Measurements from ENCODE around the gene GAK. TPM values are rescaled to one million over a fixed set of nuclear protein-coding genes. Genes with fewer than 3 reads are reported as not detected.

GAK gene
- total RNA-seq, 1 donor from 2014 or later = 27.6 TPM

DNA sequence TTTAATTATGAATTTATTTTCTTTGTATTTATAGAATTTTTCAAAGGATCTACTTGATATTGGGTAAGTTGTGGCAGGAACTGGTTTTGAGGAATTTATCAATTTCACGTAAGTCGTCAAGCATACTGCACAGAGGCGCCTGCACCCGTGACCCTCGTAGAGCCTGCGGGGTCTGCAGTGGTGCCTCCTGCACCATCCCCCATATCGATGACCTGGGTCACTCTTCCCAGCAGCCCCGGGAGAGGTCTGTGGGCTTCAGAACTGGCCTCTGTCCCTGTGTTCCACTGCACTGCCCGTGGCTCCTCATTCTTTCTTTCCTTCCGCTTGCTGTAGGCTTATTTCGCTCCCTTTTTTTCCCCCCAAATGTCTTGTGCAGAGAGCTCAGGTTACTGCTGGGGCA lies 74.7 kb downstream of the GAK start:
- no peak overlapping the region for H3K4me3 ChIP-seq
- no peaks in the 10 kb centered on the region for H3K79me2 ChIP-seq (ENCODE audit: low read depth)
- Mint-ChIP-seq H3K4me1 (no peaks in the 10 kb centered on the region), H3K27me3 (ENCODE audit: insufficient read depth, low read depth) (peaks cover 2% of the 10 kb centered on the region), H3K9me3 (no peaks in the 10 kb centered on the region), H3K4me3 (no peak overlapping the region), H3K36me3 (peaks cover 36% of the 10 kb centered on the region), H3K27ac (no peak overlapping the region)
- H2AFZ ChIP-seq (replicated peaks) = no peak overlapping the region
- no peak overlapping the region for H3K27ac ChIP-seq
- TF ChIP-seq EZH2 (IDR thresholded peaks at IDR 0.05) (no peak), EZH2phosphoT487 (IDR thresholded peaks at IDR 0.05) (no peak)
- TF ChIP-seq, protein P1, sequence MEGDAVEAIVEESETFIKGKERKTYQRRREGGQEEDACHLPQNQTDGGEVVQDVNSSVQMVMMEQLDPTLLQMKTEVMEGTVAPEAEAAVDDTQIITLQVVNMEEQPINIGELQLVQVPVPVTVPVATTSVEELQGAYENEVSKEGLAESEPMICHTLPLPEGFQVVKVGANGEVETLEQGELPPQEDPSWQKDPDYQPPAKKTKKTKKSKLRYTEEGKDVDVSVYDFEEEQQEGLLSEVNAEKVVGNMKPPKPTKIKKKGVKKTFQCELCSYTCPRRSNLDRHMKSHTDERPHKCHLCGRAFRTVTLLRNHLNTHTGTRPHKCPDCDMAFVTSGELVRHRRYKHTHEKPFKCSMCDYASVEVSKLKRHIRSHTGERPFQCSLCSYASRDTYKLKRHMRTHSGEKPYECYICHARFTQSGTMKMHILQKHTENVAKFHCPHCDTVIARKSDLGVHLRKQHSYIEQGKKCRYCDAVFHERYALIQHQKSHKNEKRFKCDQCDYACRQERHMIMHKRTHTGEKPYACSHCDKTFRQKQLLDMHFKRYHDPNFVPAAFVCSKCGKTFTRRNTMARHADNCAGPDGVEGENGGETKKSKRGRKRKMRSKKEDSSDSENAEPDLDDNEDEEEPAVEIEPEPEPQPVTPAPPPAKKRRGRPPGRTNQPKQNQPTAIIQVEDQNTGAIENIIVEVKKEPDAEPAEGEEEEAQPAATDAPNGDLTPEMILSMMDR (IDR thresholded peaks at IDR 0.05) = no peak
- H4K20me1 ChIP-seq (ENCODE audit: low read depth) = no peaks in the 10 kb centered on the region
- no peak overlapping the region for H3K4me2 ChIP-seq
- H3K9ac ChIP-seq = no peak overlapping the region
- H3K4me1 ChIP-seq = no peaks in the 10 kb centered on the region
- H3K27me3 ChIP-seq = no peaks in the 10 kb centered on the region
- H3K36me3 ChIP-seq = no peaks in the 10 kb centered on the region
- DNase-seq (ENCODE audit: low spot score) = no peak
- no peaks in the 10 kb centered on the region for H3K9me3 ChIP-seq (ENCODE audit: low read depth)
- no peaks in the 10 kb centered on the region for H3F3A ChIP-seq (ENCODE audit: low read depth)

DNA sequence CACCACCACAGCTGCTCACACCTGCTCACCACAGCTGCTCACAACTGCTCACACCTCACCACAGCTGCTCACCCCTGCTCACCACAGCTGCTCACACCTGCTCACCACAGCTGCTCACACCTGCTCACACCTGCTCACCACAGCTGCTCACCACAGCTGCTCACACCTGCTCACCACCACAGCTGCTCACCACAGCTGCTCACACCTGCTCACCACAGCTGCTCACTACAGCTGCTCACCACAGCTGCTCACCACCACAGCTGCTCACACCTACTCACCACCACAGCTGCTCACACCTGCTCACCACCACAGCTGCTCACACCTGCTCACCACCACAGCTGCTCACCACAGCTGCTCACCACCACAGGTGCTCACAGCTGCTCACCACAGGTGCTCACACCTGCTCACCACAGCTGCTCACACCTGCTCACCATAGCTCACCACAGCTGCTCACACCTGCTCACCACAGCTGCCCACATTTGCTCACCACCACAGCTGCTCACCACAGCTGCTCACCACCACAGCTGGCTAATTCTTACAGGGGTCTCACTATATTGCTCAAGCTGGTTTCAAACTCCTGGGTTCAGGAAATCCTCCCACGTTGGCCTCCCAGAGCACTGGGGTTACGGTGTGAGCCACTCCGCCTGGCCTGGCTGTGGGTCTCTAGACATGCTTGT lies 75.8 kb downstream of the GAK start:
- TF ChIP-seq, protein P1 (IDR thresholded peaks at IDR 0.05) = no peak
- TF ChIP-seq EZH2phosphoT487 (IDR thresholded peaks at IDR 0.05) = no peak
- TF ChIP-seq EZH2 (IDR thresholded peaks at IDR 0.05) = no peak
- no peak overlapping the region for H3K4me2 ChIP-seq
- Mint-ChIP-seq H3K27ac (no peak overlapping the region), H3K9me3 (no peaks in the 10 kb centered on the region), H3K27me3 (ENCODE audit: insufficient read depth, low read depth) (no peaks in the 10 kb centered on the region), H3K4me1 (no peaks in the 10 kb centered on the region), H3K4me3 (no peak overlapping the region), H3K36me3 (peaks cover 34% of the 10 kb centered on the region)
- no peaks in the 10 kb centered on the region for H3K36me3 ChIP-seq
- H3F3A ChIP-seq (ENCODE audit: low read depth) = no peaks in the 10 kb centered on the region
- H3K9ac ChIP-seq = no peak overlapping the region
- no peak overlapping the region for H3K27ac ChIP-seq
- H3K79me2 ChIP-seq (ENCODE audit: low read depth) = no peaks in the 10 kb centered on the region
- H3K9me3 ChIP-seq (ENCODE audit: low read depth) = no peaks in the 10 kb centered on the region
- no peak for DNase-seq (ENCODE audit: low spot score)
- no peaks in the 10 kb centered on the region for H3K4me1 ChIP-seq
- H4K20me1 ChIP-seq (ENCODE audit: low read depth) = no peaks in the 10 kb centered on the region
- no peak overlapping the region for H2AFZ ChIP-seq (replicated peaks)
- H3K27me3 ChIP-seq = no peaks in the 10 kb centered on the region
- H3K4me3 ChIP-seq = no peak overlapping the region

DNA sequence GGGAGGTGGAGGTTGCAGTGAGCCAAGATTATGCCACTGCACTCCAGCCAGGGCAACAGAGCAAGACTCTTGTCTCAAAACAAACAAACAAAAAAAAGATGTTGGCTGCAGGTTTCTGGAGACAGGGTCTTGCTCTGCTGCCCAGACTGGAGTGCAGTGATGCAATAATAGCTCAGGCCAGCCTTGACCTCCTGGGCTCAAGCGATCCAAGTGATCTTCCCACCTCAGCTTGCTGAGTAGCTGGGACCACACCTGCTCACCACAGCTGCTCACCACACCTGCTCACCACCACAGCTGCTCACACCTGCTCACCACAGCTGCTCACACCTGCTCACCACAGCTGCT lies 76.3 kb downstream of the GAK start:
- no peak overlapping the region for H3K4me3 Mint-ChIP-seq
- no peak overlapping the region for H3K27ac Mint-ChIP-seq
- no peak for TF ChIP-seq EZH2 (IDR thresholded peaks at IDR 0.05)
- TF ChIP-seq EZH2phosphoT487 (IDR thresholded peaks at IDR 0.05) = no peak
- TF ChIP-seq, protein P1 (IDR thresholded peaks at IDR 0.05) = no peak
- H3K27me3 Mint-ChIP-seq (ENCODE audit: insufficient read depth, low read depth) = no peaks in the 10 kb centered on the region
- Histone ChIP-seq H2AFZ (replicated peaks) (no peak overlapping the region), H3K4me1 (no peaks in the 10 kb centered on the region), H3F3A (ENCODE audit: low read depth) (no peaks in the 10 kb centered on the region), H3K4me3 (no peak overlapping the region), H4K20me1 (ENCODE audit: low read depth) (no peaks in the 10 kb centered on the region), H3K9me3 (ENCODE audit: low read depth) (no peaks in the 10 kb centered on the region), H3K27me3 (no peaks in the 10 kb centered on the region), H3K4me2 (no peak overlapping the region), H3K27ac (no peak overlapping the region), H3K79me2 (ENCODE audit: low read depth) (no peaks in the 10 kb centered on the region), H3K36me3 (no peaks in the 10 kb centered on the region), H3K9ac (no peak overlapping the region)
- H3K9me3 Mint-ChIP-seq = no peaks in the 10 kb centered on the region
- peaks cover 34% of the 10 kb centered on the region for H3K36me3 Mint-ChIP-seq
- H3K4me1 Mint-ChIP-seq = no peaks in the 10 kb centered on the region
- DNase-seq (ENCODE audit: low spot score) = no peak
